Measurements from ENCODE around the gene DNAJC3. TPM values are rescaled to one million over a fixed set of nuclear protein-coding genes. Genes with fewer than 3 reads are reported as not detected.
"Not testable (repeated sequence)": the region's sequence is repeated elsewhere in the genome, so short reads cannot be mapped to it uniquely, and the experiment has no call there.

The DNAJC3 gene
- total RNA-seq, 1 experiment from 2014 or later: 37.9 TPM

DNA sequence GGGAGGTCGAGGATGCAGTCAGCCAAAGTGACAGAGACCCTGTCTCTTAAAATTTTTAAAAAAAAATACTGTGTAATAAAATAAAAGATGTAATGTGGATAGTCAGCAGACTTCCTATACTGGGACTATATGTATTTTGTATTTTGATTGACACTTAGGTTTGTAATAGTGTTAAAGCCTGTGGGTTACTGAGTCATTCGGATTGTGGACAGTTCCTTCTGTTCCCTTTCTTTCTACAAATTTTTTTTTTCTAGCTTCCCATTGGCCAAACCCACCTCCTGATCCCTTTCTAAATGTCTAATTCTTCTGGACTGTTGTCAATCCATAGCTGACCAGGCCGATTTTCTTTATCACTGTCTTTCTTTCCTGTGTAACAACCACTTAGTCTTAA lies 108.0 kb downstream of the DNAJC3 start:
- Histone ChIP-seq H3K4me1 (replicated peaks) (peaks cover 18% of the 10 kb centered on the region), H3K27me3 (replicated peaks) (no peaks in the 10 kb centered on the region), H3K36me3 (peaks cover 20% of the 10 kb centered on the region), H3K27ac (peak overlapping the region; percentile 74), H3K9me3 (replicated peaks) (no peaks in the 10 kb centered on the region), H3K4me3 (no peak overlapping the region)
- DNase-seq (ENCODE audit: low read depth in 1 of 2, low spot score in 2 of 2): no peak

DNA sequence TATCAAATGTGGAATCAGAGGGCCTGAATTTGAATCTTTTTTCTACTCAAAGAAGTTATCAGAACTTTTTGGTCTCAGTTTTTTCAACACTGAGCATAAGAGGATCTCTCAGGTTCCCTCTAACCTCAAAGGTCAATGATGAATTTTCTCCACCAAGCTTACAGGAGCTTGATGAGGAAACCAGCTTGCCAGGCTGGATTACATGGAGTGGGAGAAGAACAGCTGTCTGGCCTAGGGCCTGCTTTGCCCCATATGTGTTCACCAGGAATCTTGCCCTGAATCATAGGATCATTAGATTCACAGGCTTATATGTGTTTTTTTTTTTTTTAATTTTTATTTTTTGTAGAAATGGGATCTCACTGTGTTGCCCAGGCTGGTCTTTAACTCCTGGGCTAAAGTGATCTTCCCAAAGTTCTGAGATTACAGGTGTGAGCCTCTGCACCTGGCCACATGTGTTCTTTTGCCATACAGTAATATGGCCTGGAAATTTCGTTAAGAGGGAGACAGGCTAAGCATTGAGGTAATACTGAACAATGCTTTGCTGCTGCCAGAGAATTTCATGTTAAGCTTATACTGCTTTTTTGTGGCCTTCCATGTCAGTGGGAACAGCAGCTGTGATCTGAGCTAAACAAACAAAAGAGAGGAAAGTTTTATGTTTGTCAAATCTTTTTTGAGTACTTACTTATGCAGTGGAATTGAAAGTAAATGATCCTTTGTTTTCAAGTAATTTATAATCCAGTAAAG lies 110.6 kb downstream of the DNAJC3 start:
- DNase-seq (ENCODE audit: low read depth in 1 of 2, low spot score in 2 of 2): no peak
- Histone ChIP-seq H3K27me3 (replicated peaks) (no peaks in the 10 kb centered on the region), H3K9me3 (replicated peaks) (no peaks in the 10 kb centered on the region), H3K36me3 (peaks cover 31% of the 10 kb centered on the region), H3K4me3 (no peak overlapping the region), H3K4me1 (replicated peaks) (peaks cover 18% of the 10 kb centered on the region), H3K27ac (no peak overlapping the region)

DNA sequence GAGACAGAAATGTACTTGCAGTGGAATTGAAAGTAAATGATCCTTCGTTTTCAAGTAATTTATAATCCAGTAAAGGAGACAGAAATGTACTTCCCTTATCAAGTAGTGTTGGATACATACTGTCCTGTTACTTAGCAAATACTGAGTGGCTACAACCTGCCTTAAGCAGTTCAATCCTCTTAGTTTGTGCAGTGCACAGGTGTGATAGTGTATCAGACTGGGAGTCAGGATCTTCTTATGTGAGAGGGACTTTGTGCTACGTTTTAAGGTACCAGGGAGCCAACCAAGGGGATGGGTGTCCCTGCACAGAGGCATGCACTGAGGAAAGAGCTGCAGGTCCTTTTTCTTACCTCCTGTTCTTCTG lies 111.1 kb downstream of the DNAJC3 start:
- DNase-seq (ENCODE audit: low read depth in 1 of 2, low spot score in 2 of 2): no peak
- H3K27me3 ChIP-seq (replicated peaks): no peaks in the 10 kb centered on the region

DNA sequence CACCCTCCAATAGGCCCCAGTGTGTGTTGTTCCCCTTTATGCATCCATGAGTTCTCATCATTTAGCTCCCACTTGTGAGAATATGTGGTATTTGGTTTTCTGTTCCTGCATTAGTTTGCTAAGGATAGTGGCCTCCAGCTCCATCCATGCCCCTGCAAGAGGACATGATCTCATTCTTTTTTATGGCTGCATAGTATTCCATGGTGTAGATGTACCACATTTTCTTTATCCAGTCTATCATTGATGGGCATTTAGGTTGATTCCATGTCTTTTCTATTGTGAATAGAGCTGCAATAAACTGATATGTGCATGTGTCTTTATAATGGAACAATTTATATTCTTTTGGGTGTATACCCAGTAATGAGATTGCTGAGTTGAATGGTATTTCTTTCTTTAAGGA lies 112.4 kb downstream of the DNAJC3 start:
- not testable (repeated sequence) for H3K27me3 ChIP-seq (replicated peaks); H3K27ac ChIP-seq

More for the DNA sequence above, 111.1 kb downstream of the DNAJC3 start:
- peaks cover 36% of the 10 kb centered on the region for H3K36me3 ChIP-seq
- H3K9me3 ChIP-seq (replicated peaks): no peaks in the 10 kb centered on the region
- no peak overlapping the region for H3K27ac ChIP-seq
- peaks cover 18% of the 10 kb centered on the region for H3K4me1 ChIP-seq (replicated peaks)
- no peak overlapping the region for H3K4me3 ChIP-seq

DNA sequence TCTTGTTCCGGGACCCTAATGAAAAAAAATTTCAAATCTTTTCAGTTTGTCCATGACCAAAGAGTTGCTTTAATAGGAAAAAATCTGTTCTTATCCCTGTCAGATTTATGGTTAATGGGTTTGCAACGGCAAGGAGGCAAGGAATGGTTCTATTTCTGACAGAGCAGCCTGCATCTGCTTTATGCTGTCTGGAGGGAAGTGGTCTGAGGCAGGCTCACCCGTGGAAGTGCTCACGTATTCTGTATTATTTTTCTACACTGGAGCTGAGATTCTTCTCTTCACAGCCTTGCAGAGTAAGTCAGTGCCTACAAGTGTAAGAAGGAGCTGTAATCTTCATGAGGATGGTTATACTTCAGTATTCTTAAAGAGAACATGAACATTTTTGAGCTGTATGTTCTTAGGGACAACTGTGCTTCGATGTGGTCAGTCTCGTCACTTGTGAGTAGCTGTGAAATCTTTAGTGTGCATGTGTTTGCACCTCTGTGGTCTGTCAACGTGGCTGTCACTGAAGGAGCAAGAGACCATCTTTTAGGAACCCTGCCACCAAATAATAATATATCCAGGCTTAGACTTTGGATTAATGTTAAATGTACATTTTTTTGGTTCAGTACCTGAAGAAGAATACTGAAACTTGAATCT lies 114.3 kb downstream of the DNAJC3 start:
- DNase-seq (ENCODE audit: low read depth in 1 of 2, low spot score in 2 of 2): no peak
- Histone ChIP-seq H3K4me3 (no peak overlapping the region), H3K36me3 (peaks cover 39% of the 10 kb centered on the region), H3K27ac (no peak overlapping the region), H3K4me1 (replicated peaks) (no peaks in the 10 kb centered on the region), H3K27me3 (replicated peaks) (no peaks in the 10 kb centered on the region), H3K9me3 (replicated peaks) (no peaks in the 10 kb centered on the region)

More for the DNA sequence above, 112.4 kb downstream of the DNAJC3 start:
- peaks cover 39% of the 10 kb centered on the region for H3K36me3 ChIP-seq
- H3K4me1 ChIP-seq (replicated peaks); DNase-seq (ENCODE audit: low read depth in 1 of 2, low spot score in 2 of 2); H3K9me3 ChIP-seq (replicated peaks); H3K4me3 ChIP-seq: not testable (repeated sequence)

DNA sequence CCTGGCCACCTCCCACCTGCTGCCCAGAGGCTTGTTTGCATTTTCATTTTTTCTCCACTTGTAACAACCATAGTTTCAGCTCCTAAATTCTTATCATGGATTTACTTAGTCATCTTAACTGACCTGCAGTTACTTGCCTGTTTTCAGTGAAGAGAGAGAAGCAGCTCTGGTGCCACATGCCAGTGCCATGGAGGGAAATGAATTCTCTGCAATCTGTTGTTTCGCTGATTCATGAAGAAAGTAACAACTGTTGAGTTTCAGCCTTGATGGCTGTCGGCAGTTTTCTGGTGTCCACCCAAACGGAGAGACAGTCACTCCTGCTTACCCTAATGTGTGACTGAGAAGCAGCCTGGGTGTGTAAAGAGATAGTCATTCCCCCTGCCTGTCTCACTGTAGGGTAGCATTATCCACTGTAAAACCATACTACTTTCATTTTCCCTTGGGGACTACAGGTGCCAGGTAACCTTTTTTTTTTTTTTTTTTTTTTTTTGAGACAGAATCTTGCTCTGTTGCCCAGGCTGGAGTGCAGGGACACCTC lies 116.1 kb downstream of the DNAJC3 start:
- no peak overlapping the region for H3K4me3 ChIP-seq

DNA sequence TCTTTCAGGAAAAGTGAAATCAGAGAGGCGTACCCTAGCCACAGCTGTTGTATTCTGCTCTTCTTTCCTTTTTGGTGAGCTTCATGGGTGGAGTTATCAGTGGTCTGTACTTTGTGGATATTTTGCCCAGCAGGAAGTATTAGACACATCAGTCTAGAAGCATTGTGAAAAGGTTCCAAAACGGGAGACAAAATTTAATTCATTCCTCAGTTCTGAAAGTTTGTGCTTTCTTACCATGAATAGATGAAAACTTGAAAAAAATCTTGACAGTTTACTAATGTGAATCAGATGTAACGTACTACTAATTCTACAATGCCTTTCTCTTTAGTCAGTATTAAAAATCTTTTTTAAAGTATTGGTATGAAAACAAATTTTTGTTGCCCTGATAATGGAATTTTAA lies 116.8 kb downstream of the DNAJC3 start:
- Histone ChIP-seq H3K4me3 (no peak overlapping the region), H3K9me3 (replicated peaks) (no peaks in the 10 kb centered on the region), H3K27ac (no peak overlapping the region), H3K36me3 (peaks cover 28% of the 10 kb centered on the region), H3K4me1 (replicated peaks) (peaks cover 9% of the 10 kb centered on the region), H3K27me3 (replicated peaks) (no peaks in the 10 kb centered on the region)
- DNase-seq (ENCODE audit: low read depth in 1 of 2, low spot score in 2 of 2): no peak

More for the DNA sequence above, 116.1 kb downstream of the DNAJC3 start:
- Histone ChIP-seq H3K36me3 (peaks cover 35% of the 10 kb centered on the region), H3K27me3 (replicated peaks) (no peaks in the 10 kb centered on the region), H3K27ac (no peak overlapping the region), H3K4me1 (replicated peaks) (peaks cover 9% of the 10 kb centered on the region), H3K9me3 (replicated peaks) (no peaks in the 10 kb centered on the region)
- no peak for DNase-seq (ENCODE audit: low read depth in 1 of 2, low spot score in 2 of 2)

DNA sequence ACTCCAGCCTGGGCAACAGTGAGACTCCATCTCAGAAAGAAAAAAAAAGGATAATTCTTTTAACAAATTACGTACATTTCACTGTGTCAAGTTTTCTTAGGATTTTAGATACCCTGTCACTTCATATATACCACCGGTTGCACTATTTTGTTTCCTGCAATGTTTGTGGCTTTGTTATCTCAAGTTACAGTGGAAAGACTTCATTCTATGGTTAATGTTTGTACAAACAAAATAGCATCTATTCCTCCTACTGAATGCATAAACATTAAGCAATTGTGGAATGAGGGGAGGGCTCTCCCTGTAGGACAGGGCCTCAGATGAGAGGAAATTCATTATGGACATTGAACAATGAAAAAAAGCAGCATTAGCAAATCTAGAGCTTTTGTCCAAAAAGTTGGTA lies 120.1 kb downstream of the DNAJC3 start:
- Histone ChIP-seq H3K36me3 (peaks cover 11% of the 10 kb centered on the region; the same call in 1 of the 2 replicates), H3K9me3 (replicated peaks) (no peaks in the 10 kb centered on the region), H3K4me3 (no peak overlapping the region), H3K27me3 (replicated peaks) (no peaks in the 10 kb centered on the region), H3K27ac (no peak overlapping the region), H3K4me1 (replicated peaks) (peaks cover 9% of the 10 kb centered on the region)
- peak in 1 of 2 experiments; percentile 8 for DNase-seq (ENCODE audit: low read depth in 1 of 2, low spot score in 2 of 2)

DNA sequence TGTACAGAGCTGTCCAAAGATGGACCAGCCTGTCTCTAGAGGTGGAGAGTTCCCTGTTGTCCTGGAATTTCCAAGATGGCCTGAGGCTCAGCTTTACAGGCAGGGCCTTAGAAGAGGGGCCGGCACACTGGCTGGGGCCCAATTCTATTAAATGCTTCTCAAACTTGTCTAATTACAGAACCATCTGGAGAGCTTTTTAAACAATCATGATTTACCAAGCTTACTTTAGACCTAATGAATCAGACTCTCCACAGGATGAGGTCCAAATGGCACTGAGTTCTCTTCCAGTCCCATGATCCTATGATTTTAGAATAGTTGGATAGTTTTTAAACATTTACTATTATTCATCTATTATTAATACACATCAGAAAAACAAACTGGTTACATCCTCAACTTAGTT lies 123.5 kb downstream of the DNAJC3 start:
- no peaks in the 10 kb centered on the region for H3K9me3 ChIP-seq (replicated peaks)
- H3K27me3 ChIP-seq (replicated peaks): no peaks in the 10 kb centered on the region
- H3K4me1 ChIP-seq (replicated peaks): peaks cover 9% of the 10 kb centered on the region
- DNase-seq (ENCODE audit: low read depth in 1 of 2, low spot score in 2 of 2): no peak
- H3K4me3 ChIP-seq: no peak overlapping the region
- no peaks in the 10 kb centered on the region for H3K36me3 ChIP-seq
- H3K27ac ChIP-seq: no peak overlapping the region

DNA sequence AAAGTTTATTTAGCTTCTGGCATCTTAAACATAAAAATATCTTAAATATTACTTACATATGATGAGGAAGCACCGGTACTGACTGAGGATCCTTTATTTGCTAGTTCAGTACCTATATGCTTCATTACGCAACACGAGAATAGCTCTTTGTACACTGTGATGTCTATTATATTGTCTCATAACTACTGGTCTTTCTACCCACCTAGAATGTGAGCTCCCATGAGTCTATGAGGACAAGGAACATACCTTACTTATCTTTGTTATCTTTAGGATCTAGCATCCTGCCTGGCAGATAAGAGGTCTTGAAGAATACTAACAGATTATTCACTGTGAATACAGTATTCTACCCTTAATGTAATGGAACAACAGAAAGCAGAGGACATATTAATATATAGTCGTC lies 124.9 kb downstream of the DNAJC3 start:
- H3K9me3 ChIP-seq (replicated peaks): no peaks in the 10 kb centered on the region
- no peaks in the 10 kb centered on the region for H3K27me3 ChIP-seq (replicated peaks)
- no peak overlapping the region for H3K27ac ChIP-seq
- H3K4me3 ChIP-seq: no peak overlapping the region
- H3K36me3 ChIP-seq: no peaks in the 10 kb centered on the region
- DNase-seq (ENCODE audit: low read depth in 1 of 2, low spot score in 2 of 2): no peak
- H3K4me1 ChIP-seq (replicated peaks): peaks cover 7% of the 10 kb centered on the region

DNA sequence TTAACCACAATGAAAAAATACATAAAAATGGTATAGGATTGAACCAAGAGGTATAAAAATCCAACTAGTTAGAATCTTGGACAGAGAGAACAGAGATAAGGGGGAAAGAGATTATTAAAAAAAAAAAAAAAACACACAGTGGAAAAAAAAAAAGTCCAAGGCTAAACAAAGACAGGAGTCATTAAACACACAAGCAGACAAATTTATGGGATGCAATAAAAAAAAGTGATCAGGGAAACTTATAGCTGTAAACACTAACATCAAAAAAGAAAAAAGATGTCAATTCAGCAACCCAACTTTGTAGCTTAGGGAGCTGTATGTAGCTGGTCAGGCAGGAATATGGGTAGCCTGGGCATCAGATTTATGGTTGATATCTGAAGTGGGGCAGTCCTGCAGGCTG lies 129.0 kb downstream of the DNAJC3 start:
- DNase-seq (ENCODE audit: low read depth in 1 of 2, low spot score in 2 of 2): no peak
- no peaks in the 10 kb centered on the region for H3K27me3 ChIP-seq (replicated peaks)
- H3K36me3 ChIP-seq: no peaks in the 10 kb centered on the region
- no peaks in the 10 kb centered on the region for H3K9me3 ChIP-seq (replicated peaks)
- H3K4me3 ChIP-seq: no peak overlapping the region
- no peaks in the 10 kb centered on the region for H3K4me1 ChIP-seq (replicated peaks)
- H3K27ac ChIP-seq: no peak overlapping the region

DNA sequence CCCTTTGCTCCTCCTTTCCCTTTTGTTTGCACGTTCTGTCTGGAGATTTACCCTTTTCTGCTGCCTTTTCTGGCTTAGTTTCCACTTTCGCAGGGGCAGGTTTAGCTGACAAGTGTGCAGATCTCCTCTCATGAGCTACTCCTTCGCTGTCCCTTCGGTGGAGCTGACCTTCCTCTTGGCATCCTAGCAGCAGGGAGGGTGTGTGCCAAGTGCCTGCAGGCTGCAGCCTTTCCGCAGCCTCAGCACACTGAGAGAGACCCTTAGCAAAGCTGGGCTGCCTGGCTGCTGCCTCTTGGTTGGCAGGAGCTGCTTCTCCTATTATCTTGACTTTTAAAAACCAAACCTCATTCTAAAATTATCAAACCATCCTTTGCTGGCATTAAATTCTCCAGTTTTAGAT lies 132.5 kb downstream of the DNAJC3 start:
- H3K4me1 ChIP-seq (replicated peaks): no peaks in the 10 kb centered on the region
- no peaks in the 10 kb centered on the region for H3K9me3 ChIP-seq (replicated peaks)
- H3K27me3 ChIP-seq (replicated peaks): no peaks in the 10 kb centered on the region
- no peaks in the 10 kb centered on the region for H3K36me3 ChIP-seq
- H3K4me3 ChIP-seq: no peak overlapping the region
- DNase-seq (ENCODE audit: low read depth in 1 of 2, low spot score in 2 of 2): no peak
- no peak overlapping the region for H3K27ac ChIP-seq

DNA sequence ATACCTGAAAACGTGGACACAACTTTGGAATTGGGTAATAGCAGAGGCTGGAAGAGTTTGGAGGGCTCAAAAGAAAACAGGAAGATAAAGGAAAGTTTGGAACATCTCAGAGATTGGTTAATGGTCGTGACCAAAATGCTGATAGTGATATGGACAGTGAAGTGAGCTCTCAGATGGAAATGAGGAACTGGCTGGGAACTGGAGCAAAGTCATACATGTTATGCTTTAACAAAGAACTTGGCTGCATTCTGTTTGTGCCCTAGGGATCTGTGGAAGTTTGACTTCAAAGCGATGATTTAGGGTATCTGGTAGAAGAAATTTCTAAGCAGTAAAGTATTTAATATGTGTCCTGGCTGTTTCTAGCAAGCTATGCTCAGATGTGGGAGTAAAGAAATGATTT lies 136.2 kb downstream of the DNAJC3 start:
- no peak overlapping the region for H3K4me3 ChIP-seq
- no peaks in the 10 kb centered on the region for H3K9me3 ChIP-seq (replicated peaks)
- no peaks in the 10 kb centered on the region for H3K27me3 ChIP-seq (replicated peaks)
- no peaks in the 10 kb centered on the region for H3K4me1 ChIP-seq (replicated peaks)
- no peak for DNase-seq (ENCODE audit: low read depth in 1 of 2, low spot score in 2 of 2)
- H3K27ac ChIP-seq: no peak overlapping the region
- H3K36me3 ChIP-seq: no peaks in the 10 kb centered on the region

DNA sequence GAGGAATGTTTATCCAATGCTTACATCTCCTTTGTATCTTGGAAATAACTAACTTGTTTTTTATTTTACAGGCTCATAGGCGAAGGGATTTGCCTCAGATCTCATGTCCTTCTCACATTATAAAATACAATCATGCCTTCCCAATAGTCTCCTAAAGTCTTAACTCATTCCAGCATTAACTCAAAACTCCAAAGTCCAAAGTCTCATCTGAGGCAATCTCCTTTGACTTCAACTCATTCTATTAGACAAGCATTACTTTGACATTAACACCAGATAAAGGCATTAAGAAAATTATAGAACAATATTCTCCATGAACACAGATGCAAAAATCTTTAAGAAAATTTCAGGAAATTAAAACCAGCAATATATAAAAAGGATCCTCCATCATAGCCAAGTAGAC lies 137.6 kb downstream of the DNAJC3 start:
- H3K4me1 ChIP-seq (replicated peaks): no peaks in the 10 kb centered on the region
- H3K27ac ChIP-seq: no peak overlapping the region
- H3K4me3 ChIP-seq: no peak overlapping the region
- no peaks in the 10 kb centered on the region for H3K36me3 ChIP-seq
- no peak for DNase-seq (ENCODE audit: low read depth in 1 of 2, low spot score in 2 of 2)
- H3K9me3 ChIP-seq (replicated peaks): no peaks in the 10 kb centered on the region
- H3K27me3 ChIP-seq (replicated peaks): no peaks in the 10 kb centered on the region
